Hypothalamus (tissue), 51 donors: Measurements from ENCODE around the gene SEC16A.

Experiments
- DNase-seq, 51 donors: peaks; one replicate each; lab custom pipeline; 2025; lab: John Stamatoyannopoulos, UW

SEC16A gene

DNA sequence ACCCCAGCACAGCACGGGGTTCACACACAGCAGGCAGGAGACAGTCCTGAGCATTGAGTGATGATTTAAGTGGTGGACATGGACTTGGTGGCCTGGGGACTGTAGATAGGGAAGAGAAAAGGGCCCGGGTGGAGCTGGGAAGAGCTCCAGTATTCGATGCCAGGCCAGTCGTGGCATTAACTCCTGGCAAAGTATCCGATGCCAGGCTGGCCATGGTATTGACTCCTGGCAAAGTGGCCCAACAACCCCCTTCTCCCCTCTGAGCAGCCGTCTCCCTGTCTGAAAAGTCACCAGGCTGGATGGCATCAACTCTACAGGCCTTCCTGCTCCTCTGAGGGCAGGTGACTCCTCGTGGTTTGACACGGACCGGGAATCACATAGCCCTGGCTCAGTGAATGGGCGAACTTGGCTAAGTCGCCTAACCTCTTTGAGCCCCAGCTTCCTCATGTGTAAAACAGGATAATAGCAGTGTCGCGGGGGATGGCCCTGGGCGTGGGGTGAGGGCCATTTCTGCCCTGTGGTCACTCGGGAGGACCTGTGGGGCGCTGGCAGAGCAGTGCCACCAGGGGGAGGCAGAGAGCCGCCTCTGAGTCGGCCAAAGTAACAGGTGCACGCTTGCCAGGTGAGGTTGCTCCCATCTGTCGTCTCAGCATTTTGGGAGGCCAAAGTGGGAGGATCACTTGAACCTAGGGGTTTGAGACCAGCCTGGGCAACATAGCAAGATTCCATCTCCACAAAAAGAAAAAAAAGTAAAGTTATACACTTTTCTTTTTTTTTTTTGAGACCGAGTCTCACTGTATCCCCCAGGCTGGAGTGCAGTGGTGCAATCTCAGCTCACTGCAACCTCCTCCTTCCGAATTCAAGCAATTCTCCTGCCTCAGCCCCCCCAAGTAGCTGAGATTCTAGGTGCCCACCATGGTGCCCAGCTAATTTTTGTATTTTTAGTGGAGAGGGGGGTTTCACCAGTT, 5.7 kb upstream of the SEC16A start:
- DNase-seq, result peak in 43 of 51 donors; percentile 6 to 77 (median 42)

DNA sequence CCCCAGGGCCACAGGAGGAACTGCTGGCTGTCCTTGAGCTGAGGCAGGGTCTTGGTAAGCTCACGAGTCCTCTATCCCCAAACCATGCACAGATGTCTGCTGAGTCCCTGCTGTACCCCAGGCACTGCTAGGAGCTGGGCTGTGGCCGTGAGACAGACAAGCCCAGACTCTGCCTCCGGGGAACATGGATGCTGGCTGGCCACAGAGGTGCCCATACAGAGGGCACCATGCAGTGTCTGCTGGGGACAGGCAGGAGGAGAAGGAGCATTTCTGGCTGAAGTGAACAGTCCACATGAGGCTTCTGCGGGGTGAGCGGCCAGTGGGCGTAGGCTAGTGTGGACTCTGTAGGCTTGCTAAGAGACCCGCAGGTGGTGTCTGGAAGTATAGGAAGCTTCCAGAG, 4.8 kb upstream of the SEC16A start:
- no peak for DNase-seq

DNA sequence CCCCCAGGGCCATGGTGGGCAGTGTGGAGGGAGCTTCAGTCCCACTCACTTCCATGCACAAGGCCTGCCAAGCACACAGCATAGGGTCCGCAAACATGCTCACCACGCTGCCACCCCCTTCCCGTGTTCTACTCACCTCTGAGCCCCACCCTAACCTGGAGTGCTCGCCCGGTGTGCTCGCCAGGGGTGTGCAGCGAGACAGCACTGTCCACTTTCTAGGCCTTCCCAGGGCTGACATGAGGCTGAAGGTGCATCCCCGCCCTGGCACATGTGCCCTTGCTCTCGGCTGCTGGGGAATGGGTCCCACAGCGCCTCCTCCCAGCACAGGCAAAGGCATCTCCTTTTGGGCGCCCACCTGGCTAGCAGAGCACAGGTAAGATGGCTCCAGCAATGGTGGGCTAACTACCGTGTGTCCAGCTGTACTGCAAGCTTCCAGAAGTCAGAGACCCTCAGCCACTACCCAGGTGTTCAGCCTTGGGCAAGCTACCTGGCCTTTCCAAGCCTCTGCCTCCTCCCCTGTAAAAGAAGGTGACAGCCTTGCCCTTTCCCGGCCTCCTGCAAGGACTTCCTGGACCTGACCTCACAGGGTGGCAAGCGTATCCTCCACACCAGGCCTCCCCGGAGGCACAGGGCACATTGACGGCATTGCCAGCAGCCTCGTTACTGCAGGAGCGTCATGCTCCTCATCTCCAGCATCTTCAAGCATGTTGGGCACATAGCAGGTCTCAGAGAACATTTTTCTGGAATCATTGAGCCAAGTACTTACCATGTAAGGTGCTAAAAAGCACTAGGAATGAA, 4.2 kb upstream of the SEC16A start:
- no peak for DNase-seq

DNA sequence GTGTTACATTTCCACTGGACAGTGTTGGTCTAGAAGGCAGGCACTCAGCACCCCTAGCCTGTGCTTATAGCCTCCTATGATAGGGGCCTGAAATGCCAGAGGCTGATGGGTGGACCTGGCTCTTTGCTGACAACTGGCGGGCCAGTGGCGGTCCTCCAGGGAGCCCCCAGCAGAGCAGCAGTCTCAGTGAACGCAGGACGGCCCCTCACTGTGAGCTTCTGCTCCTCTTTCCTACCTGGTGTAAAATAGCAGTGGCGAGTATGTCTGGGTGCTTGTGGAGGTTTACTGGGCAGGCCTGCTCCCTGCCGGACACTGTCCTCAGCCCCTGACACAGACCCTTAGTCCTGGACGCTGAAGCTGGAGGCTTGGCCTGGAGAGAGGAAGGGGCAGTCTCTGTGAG, 3.3 kb upstream of the SEC16A start:
- no peak for DNase-seq

DNA sequence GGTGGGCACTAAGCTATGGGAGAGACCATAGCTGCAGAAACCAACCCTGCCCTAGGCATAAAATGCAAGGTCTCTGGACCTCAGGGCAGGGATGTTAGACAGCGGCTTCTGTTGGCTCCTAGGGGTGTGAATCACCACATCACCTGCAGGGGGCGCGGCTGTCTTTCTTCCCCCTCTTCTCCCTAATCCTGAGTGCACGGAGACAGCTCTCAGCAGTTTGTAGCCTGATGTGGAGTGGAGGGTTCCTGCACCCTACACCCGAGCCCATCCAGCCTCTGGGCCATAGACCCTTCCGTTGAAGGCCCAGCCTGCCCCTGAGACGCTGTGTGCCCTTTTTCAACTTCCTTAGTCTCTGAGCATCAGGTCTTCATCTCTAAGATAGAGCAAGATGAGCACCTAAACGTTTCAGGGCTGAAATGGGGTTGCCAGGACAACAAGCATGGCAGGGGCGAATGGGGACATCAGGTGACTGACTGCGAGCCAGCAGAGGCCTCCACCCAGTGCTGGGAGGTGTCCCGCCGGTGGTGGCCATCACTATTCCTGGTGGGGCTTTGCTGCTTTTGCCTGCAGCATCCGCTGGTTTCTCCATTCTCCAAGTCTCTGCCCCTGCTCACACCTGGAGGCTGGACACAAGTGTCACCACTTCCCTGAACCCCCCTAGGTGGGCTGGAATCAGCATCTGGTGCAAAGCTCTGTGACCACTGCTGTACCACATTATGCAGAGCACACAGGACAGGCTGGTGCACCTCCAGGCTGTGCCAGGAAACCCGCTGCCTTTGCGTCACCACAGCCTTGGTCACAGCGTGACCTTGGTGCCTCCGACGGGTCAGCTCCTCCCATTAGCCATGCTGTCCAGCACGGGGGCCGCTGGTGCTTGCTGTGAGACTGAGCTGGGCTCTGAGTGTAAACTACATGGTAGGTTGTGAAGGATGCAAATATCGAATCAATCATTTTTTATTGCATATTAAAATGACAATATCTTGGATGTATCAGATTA, 2.5 kb upstream of the SEC16A start:
- peak in 49 of 51 donors; percentile 13 to 85 (median 62) for DNase-seq

DNA sequence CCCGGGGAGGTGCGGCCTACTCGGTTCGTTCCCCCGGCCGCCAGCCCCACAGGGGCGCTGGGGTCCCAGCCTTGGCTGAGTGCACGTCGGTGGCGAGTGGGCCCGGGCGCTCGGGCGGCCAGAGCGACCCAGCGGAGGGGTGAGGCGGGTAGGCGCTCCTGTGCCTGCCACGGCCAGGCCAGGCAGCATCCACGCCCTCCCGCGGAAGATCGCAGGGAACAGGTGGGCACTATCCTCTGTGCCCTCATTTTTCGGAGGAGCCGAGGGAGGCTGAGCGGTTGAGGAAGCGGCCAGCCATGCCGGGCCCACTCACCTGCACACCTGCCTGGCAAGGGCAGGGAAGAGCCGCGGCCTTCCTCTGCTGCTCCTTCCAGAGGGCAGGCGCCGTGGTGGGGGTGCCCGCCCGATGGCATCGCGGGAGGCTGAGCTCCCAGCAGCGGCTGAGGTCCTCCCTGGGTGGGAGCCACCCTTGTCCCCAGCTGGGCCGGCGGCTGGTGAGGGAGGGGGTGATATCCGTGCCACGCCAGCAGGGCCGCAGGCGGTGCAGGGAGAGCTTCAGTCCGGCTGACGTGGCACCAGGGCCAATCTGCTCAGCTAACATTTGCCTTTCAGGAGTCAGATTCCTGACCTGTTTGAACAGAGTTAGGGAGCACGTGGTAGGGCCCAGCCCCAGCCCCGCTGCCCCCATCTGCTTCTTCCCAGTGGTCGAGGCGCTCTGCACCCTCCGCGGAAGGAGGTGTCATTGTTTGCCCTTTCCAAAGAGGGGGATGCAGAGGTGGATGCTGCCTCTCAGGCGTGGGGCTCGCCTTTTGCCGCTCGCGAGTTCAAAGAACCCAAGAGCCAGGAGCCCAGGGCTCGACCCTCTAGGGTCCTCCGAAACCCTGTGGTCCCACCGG, 1.6 kb upstream of the SEC16A start:
- DNase-seq, result peak in 4 of 51 donors; percentile 43 to 71 (median 56)

DNA sequence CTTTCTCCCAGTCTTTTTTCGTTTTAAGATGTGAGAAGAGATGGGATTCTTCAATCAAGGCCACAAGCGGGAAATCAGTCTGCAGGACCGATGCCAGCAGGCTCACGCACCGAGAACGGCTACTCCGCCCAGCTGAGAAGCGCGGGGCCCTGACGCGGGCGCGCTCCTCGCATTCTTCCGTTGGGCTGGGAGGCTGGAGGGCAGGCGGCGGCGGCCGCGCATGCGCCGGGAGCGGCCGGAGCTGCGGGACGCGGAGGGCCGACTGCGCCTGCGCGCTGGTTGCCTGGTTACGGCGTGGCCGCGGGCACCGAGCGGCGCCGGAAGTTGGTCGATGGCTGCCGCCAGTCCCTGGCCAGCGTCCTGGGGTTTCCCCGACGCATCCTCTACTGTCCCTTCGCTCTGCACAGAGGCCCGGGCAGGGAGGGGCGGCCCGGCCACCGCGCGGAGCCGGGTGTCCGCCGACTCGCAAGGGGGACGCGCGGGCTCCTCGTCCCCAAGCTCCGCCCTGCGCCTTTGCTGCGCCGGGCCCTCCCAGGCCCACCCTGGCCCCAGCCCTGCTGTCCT, 831 bp upstream of the SEC16A start:
- peak; percentile 62 to 98 (median 89) for DNase-seq

DNA sequence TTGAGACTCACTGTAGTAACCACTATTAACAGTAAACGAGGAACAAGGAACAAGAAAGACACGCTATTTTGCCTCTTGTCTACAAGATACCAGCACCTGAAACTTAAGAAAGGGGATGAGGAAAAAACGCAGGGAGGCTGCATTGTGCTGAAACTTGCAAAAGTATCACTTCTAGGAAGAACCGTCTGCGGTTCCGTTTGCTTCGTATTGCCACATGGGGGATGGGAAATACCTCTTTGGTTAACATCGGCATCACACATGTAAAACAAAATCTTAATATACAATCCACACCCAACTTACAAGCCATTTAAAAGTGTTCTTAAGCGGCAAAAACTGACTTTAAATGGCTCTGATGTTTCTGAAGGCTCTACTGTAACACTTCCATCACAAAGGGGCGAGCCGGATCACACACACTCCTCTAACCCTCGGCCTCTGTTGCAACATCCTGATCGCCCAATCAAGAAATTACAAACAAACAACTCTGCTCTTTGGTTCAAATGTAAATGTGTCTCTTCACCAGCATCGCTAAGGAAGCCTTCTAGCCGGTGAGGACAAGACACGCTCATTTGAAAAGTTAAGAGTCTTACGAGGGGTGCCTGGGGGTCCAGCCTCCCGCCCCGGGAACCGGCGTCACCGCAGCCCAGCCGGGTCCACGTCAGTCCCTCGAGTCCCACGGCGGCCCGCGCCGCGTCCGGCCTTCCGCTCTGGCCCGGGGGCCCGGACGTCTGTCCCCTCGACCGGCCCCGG, 621 bp downstream of the SEC16A start:
- DNase-seq, result peak in 3 of 51 donors; percentile 48 to 72 (median 60)

DNA sequence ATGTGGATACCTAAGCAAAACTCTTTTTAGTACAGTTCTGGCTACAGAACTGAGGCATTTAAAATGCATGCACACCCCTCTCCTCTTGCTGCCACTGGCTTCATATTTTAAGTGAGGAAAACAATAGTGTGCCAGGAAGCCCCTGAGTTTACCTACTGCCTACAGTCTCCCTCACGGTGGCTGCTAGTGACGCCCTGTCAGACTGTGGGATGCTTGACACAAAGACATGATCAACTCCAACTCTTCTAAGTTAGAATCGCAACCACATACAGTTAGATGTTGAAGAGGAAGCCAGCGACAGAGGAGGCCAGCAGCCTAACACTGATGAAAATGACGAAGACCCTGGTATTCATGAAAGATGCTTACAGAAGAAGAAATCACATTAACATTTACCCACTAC, 1.3 kb downstream of the SEC16A start:
- DNase-seq, result no peak

DNA sequence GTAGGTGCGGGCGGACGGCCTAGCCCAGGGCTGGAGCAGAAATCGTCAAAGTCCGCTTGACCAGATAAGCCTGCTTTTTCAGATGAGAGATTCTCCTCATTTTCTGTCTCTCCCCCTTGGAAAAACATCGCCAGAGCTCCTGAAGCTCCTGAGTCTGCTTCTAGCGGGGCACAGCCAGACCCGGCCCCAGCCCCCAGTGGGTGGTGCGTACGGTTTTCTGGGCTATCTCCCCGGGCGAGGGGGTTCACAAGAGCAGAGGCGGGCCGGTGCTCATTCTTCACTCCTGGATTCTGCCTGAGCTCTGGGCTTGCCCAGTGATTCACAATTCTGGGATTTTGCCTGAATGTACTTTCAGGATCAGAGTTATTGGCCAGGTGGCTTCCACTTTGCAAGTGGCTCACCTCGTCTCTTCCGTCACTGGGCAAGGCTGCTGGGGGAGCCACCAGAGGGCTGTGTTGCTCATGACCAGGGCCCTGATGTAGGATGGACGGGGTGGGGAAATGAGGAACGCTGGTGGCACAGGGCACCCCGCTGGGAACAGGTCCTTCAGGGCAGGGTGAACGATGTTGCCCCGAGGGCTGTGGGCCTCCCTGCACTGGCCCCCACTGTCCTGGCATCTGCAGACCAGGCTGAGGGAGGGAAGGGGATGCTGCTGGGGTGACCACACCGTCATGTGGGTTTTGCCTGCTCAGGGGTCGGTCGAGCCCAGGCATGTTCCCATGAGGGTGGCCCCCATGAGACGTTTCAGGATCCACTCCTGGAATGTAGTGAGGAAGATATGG, 6.3 kb downstream of the SEC16A start:
- DNase-seq, result no peak

DNA sequence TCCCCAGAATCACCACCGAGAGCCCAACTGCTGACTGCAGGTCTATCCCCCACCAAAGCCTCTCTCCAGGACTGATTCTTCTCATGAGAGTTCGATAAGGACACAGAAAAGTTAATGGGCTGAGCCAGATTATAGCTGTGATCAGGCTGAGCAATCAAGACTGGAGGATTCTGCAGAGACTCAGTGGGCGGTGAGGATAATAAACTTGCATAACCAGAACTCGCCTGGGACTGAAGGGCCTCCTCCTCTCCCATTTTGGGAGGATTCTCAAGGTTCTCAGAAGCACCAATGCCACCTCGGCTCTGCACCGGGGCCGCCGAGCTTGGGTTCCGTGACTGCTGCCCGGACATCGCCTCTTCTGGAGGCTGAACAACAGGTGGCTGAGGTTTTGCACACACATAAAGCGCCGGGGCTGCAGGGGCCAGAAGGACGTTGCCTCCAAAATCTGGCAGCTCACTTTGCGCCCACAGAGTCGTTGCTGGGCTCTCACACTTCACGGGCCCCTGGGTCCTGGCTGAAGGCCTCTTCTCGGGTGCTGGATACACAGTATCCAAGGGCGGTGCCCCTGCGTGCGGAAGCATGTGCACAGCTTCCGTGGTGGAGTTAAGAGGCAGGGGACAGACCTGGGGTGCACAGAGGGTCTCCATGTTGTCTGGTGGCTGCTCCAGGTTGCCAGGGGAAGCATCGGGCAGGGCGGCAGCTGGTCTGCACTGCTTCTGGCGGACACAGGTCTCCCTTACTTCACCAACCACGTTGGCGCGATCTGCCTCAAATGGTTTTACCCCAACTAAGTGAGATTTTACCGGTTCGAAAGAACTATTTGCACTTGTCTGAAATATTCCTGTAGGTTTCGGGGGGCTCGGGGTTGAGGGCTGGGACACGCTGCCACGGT, 7.6 kb downstream of the SEC16A start:
- DNase-seq, result no peak

DNA sequence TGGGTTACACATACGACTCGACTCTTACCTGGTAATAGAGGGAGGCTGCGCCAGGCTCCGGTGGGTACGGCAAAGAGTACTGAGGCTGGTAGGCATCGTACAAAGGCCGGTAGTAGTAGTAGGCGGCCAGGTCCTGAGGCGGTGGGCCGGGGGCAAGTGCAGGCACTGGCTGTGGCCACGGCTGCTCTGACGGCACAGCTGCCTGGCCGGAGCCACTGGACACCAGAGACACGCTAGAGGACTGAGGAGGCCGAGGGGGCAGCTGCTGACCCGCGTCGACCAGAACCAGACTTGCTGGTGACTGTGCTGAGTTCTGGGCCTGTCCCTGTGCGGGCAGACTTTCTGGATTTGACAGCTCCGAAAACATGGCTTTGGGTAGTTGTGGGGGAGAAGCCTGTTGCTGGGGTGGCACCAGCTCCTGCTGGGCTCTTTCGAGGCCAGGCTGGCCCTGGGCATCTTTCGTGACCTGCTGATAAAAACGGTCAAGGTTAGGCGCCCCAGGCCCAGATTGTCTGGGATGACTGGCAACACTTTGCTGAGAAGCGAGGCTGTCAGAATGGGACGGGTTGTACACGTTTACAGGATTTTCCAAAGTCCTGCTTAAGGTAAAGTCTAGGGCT, 8.7 kb downstream of the SEC16A start:
- no peak for DNase-seq

DNA sequence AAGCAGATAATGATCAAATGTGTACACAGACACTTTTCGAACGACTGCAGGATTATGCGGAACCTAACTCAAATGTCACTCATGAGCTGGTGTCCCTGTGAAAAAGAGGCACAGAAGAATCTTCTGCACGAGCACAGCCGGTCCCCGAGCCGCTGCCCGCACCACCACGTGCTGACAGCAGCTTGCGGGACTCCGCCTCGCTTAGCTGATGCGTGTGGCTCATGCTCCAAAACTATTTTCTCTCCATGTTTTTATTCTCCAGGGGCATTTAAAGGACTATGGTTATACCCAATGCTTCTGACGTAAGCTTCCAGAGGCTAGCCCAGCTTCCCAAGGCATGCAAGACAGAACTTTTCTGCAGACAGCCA, 9.5 kb downstream of the SEC16A start:
- no peak for DNase-seq

DNA sequence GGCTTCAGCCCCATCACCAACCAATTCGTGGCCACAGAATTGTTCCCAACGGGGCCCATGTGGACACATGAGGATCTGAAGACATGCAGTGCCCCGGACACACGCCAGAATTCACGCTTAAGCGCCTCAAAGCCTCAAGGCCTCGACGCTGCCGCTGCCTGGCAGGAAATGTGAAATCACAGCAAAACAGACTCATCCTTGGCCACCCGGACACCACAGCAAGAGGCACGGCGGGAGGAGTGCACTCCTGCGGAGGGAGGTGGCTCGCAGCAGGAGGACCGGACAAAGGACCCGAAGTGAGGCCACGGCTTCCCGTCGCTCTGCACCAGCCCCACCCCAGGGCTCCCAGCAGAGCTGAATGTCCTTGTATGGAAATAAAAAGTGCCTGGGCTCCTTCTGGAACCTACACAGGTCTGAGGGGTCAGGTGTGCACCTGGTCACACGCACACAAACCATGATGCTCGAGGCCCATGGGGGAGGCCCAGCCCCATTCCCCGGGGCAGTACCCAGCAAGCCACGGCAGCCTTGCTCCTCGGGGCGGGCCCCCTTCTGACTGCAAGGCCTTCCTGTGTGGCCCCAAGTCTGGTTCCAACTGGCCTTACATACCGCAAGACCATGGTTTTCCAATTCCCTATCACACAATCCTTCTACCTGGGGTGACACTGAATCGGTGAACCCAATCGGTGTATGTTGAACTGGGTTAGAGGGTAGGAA, 10.0 kb downstream of the SEC16A start:
- DNase-seq, result no peak

DNA sequence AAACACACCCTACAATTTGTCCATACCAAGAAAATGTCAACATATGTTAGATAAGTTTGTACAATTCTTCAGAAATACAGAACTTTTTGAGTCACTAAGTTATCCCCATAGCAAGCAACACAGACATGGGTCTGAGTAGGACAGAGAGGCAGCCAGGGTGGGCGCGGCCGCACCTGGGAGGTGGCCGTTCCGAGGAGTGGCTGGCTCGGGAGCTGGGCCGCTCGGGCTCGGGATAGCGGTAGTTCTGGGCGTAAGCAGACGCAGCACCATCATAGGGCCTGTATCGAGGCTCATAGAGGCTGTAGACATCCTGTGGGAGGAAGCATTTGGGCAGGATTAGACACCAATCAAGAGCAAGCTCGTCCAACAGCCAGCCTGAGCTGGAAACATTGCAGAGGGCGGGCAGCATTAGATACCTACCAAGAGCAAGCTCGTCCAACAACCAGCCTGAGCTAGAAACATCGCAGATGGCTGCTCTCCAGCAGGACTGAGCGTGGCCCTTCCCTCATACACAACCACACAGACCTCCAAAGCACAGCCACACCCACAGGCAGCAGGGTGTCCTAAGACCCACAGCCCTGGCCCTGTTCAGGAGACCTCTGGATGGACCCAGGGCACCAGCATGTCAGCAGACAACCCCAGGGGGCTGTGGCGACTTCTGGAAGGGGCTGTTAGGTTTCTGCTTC, 10.9 kb downstream of the SEC16A start:
- DNase-seq, result no peak
